GM18909 (cell line): ENCODE measurements around the gene VDAC1.

Experiments used
- ATAC-seq: cut with Tn5 transposase; IDR thresholded peaks from one replicate; pipeline ENCODE4 v1.9.1; 2021; ENCODE audit warnings: mild to moderate bottlenecking; ENCODE audit not compliant: unreplicated experiment, poor library complexity

The VDAC1 gene

GRCh38 chr5:134025786-134026185 lies 21.0 kb upstream of the VDAC1 start:
- no peak for ATAC-seq

GRCh38 chr5:134024811-134025210 lies 20.0 kb upstream of the VDAC1 start:
- ATAC-seq: no peak

GRCh38 chr5:134022333-134022732 lies 17.6 kb upstream of the VDAC1 start:
- no peak for ATAC-seq

GRCh38 chr5:134020188-134020587 lies 15.4 kb upstream of the VDAC1 start:
- ATAC-seq: no peak

- ATAC-seq: no peak
These were observed 14.9 kb upstream of the VDAC1 start for GRCh38 chr5:134019636-134020035.

- ATAC-seq: no peak
These were observed 14.2 kb upstream of the VDAC1 start for GRCh38 chr5:134018986-134019316.

- no peak for ATAC-seq
These were observed 13.6 kb upstream of the VDAC1 start for GRCh38 chr5:134018154-134018985.

GRCh38 chr5:134008266-134008749 lies 3.5 kb upstream of the VDAC1 start:
- no peak for ATAC-seq

- no peak for ATAC-seq
These were observed 2.9 kb upstream of the VDAC1 start for GRCh38 chr5:134007581-134008265.

GRCh38 chr5:134006115-134006514 lies 1.3 kb upstream of the VDAC1 start:
- no peak for ATAC-seq

GRCh38 chr5:134005417-134006061 lies 764 bp upstream of the VDAC1 start:
- no peak for ATAC-seq

GRCh38 chr5:134003817-134004625 lies 754 bp downstream of the VDAC1 start:
- peak; percentile 42 for ATAC-seq

- no peak for ATAC-seq
These were observed 1.5 kb downstream of the VDAC1 start for GRCh38 chr5:134003064-134003816.

GRCh38 chr5:134001938-134002731 lies 2.6 kb downstream of the VDAC1 start:
- no peak for ATAC-seq

GRCh38 chr5:134000696-134001453 lies 3.9 kb downstream of the VDAC1 start:
- ATAC-seq: no peak

GRCh38 chr5:134000091-134000511 lies 4.7 kb downstream of the VDAC1 start:
- no peak for ATAC-seq

GRCh38 chr5:133998807-133999206 lies 6.0 kb downstream of the VDAC1 start:
- no peak for ATAC-seq

GRCh38 chr5:133998042-133998441 lies 6.7 kb downstream of the VDAC1 start:
- ATAC-seq: no peak
